ENCODE measurements around the gene CDH18.

GRCh38 chr5:19497229-19497815, 490.7 kb downstream of the CDH18 start:
- no peak for TF ChIP-seq CTCF (IDR thresholded peaks at IDR 0.05; ENCODE audit: low read length)
- TF ChIP-seq EZH2 (IDR thresholded peaks at IDR 0.05; ENCODE audit: borderline replicate concordance, low read length): no peak

Measured in OCI-LY1 (cell line).